Testis (tissue), 3 donors: ENCODE data around the gene NGRN. TPM values are rescaled to one million over a fixed set of nuclear protein-coding genes. Genes with fewer than 3 reads are reported as not detected.
A peak's percentile ranks its signal among the peaks of the same experiment; 100 is the strongest.
"Not testable (repeated sequence)": the region's sequence is repeated elsewhere in the genome, so short reads cannot be mapped to it uniquely, and the experiment has no call there.

ENCODE experiments used
- DNase-seq: peaks from one replicate; pipeline ENCODE4 v3.0.0-alpha.2; 2019
- H3K27ac ChIP-seq, 2 donors: fragments of 200-600 bp; sonication (generic); one replicate each; pipeline ENCODE4 v1.5.1; 2019
- H3K27me3 ChIP-seq: fragments of 200-600 bp; sonication (generic); one replicate; pipeline ENCODE4 v1.5.1; 2019
- H3K36me3 ChIP-seq: fragments of 200-600 bp; sonication (generic); one replicate; pipeline ENCODE4 v1.5.1; 2017; ENCODE audit warnings: low read depth; ENCODE audit errors: missing control alignments
- H3K4me1 ChIP-seq: fragments of 200-600 bp; sonication (generic); one replicate; pipeline ENCODE4 v1.5.1; 2019
- H3K4me3 ChIP-seq, 2 donors: fragments of 200-600 bp; sonication (generic); one replicate each; pipeline ENCODE4 v1.5.1; 2017 to 2019
- H3K9me3 ChIP-seq: fragments of 200-600 bp; sonication (generic); one replicate; pipeline ENCODE4 v1.5.1; 2017
- CTCF ChIP-seq, 3 experiments: fragments of 450-650 bp in 2 of 3; fragments of 200-600 bp in 1 of 3; sonication (generic) in 1 of 3; IDR thresholded peaks; one replicate each; pipeline ENCODE4 v1.5.1; 2016 to 2019; ENCODE audit warnings: antibody characterized with exemption in 3 of 3, mild to moderate bottlenecking in 2 of 3, moderate library complexity in 1 of 3
- POLR2A ChIP-seq: fragments of 450-650 bp; IDR thresholded peaks from one replicate; pipeline ENCODE4 v1.6.1; 2017; ENCODE audit warnings: antibody characterized with exemption, mild to moderate bottlenecking, moderate library complexity
- WGBS, 2 donors: methylation state at CpG; one replicate each; pipeline ENCODE4 v1.1.5; 2018; 5-methylcytosine and 5-hydroxymethylcytosine counted together
- intact Hi-C: fragments of 100-400 bp; cut with DNase I; formaldehyde crosslinking; loops from one replicate; pipeline ENCODE4 v1.15.1; 2023; ENCODE audit warnings: low total_unique reads
- polyA plus RNA-seq: library from polyadenylated mRNA; stranded (reverse); fragments of 350-450 nt; fragmentation: Illumina TruSeq; extraction: RNeasy Lipid Tissue Mini Kit (QIAGEN cat#74804); gene quantifications from one replicate; pipeline ENCODE4 v1.2.3, GENCODE V29; 2014; ENCODE audit warnings: low read depth, low replicate concordance; ENCODE audit not compliant: insufficient read depth
- total RNA-seq, 2 donors: library from RNA; depleted of rRNA; stranded (reverse); fragments of >200 nt; gene quantifications; one replicate each; pipeline ENCODE4 v1.2.3, GENCODE V29; 2016

NGRN gene
- total and polyA plus RNA-seq, 3 donors from 2014 or later = 82.9 to 95.6 (median 86.1) TPM

GRCh38 chr15:90271459-90272166 is 6.1 kb downstream of the NGRN start:
- Histone ChIP-seq H3K4me3 (no peak overlapping the region), H3K4me1 (peaks cover 36% of the 10 kb centered on the region), H3K9me3 (no peaks in the 10 kb centered on the region), H3K27me3 (no peaks in the 10 kb centered on the region), H3K36me3 (no peaks in the 10 kb centered on the region), H3K27ac (peak overlapping the region in 1 of 2 donors; percentile 41)
- 39 to 40% methylated on average over 7 of the region's 7 CpGs for WGBS, 2 donors
- peak; percentile 32 for DNase-seq
- no peak for TF ChIP-seq CTCF (IDR thresholded peaks at IDR 0.05)
- no peak for TF ChIP-seq POLR2A
- intact Hi-C loops = no loop called here

- DNase-seq = not testable (repeated sequence)
These were observed 13.0 kb downstream of the NGRN start for GRCh38 chr15:90278467-90278866.

GRCh38 chr15:90280743-90281142 is 15.3 kb downstream of the NGRN start:
- H3K27me3 ChIP-seq, H3K36me3 ChIP-seq, DNase-seq, H3K4me3 ChIP-seq, H3K4me1 ChIP-seq, H3K9me3 ChIP-seq, intact Hi-C loops, H3K27ac ChIP-seq: not testable (repeated sequence)
- WGBS, 2 donors = 80 to 85% methylated on average over 5 of the region's 5 CpGs

More at GRCh38 chr15:90278467-90278866, 13.0 kb downstream of the NGRN start:
- H3K36me3 ChIP-seq, intact Hi-C loops, H3K4me1 ChIP-seq, H3K27me3 ChIP-seq, H3K27ac ChIP-seq, H3K9me3 ChIP-seq, H3K4me3 ChIP-seq: not testable (repeated sequence)
- 95 to 97% methylated on average over 12 of the region's 12 CpGs for WGBS, 2 donors

- H3K36me3 ChIP-seq, intact Hi-C loops, H3K27ac ChIP-seq, H3K4me3 ChIP-seq, H3K9me3 ChIP-seq, H3K27me3 ChIP-seq, H3K4me1 ChIP-seq, DNase-seq: not testable (repeated sequence)
- WGBS, 2 donors = 79 to 86% methylated on average over 6 of the region's 6 CpGs
These were observed 16.2 kb downstream of the NGRN start for GRCh38 chr15:90281637-90282036.

- DNase-seq = no peak
- Histone ChIP-seq H3K9me3 (no peaks in the 10 kb centered on the region), H3K36me3 (no peaks in the 10 kb centered on the region), H3K4me3 (no peak overlapping the region), H3K4me1 (no peaks in the 10 kb centered on the region), H3K27ac (no peak overlapping the region), H3K27me3 (no peaks in the 10 kb centered on the region)
- TF ChIP-seq POLR2A (no peak), CTCF (IDR thresholded peaks at IDR 0.05) (peak in 1 of 3 experiments; percentile 26)
- intact Hi-C loops = no loop called here
These were observed 21.2 kb downstream of the NGRN start for GRCh38 chr15:90286678-90287077.

GRCh38 chr15:90287101-90287500 is 21.6 kb downstream of the NGRN start:
- 73 to 77% methylated on average over 5 of the region's 5 CpGs for WGBS, 2 donors
- TF ChIP-seq CTCF (IDR thresholded peaks at IDR 0.05) (no peak), POLR2A (no peak)

More at GRCh38 chr15:90287101-90287500, 21.6 kb downstream of the NGRN start:
- H3K9me3 ChIP-seq = no peaks in the 10 kb centered on the region
- no peaks in the 10 kb centered on the region for H3K27me3 ChIP-seq
- no peak overlapping the region for H3K27ac ChIP-seq
- no peaks in the 10 kb centered on the region for H3K36me3 ChIP-seq
- no peak overlapping the region for H3K4me3 ChIP-seq
- intact Hi-C loops = no loop called here
- no peak for DNase-seq
- H3K4me1 ChIP-seq = no peaks in the 10 kb centered on the region
